ENCODE measurements around the gene LAPTM4A. TPM values are rescaled to one million over a fixed set of nuclear protein-coding genes. Genes with fewer than 3 reads are reported as not detected.

LAPTM4A gene
- polyA plus RNA-seq, 1 donor (not counting 4 experiments of a cell fraction or from before 2014, with no cell fraction given): 509 TPM

DNA sequence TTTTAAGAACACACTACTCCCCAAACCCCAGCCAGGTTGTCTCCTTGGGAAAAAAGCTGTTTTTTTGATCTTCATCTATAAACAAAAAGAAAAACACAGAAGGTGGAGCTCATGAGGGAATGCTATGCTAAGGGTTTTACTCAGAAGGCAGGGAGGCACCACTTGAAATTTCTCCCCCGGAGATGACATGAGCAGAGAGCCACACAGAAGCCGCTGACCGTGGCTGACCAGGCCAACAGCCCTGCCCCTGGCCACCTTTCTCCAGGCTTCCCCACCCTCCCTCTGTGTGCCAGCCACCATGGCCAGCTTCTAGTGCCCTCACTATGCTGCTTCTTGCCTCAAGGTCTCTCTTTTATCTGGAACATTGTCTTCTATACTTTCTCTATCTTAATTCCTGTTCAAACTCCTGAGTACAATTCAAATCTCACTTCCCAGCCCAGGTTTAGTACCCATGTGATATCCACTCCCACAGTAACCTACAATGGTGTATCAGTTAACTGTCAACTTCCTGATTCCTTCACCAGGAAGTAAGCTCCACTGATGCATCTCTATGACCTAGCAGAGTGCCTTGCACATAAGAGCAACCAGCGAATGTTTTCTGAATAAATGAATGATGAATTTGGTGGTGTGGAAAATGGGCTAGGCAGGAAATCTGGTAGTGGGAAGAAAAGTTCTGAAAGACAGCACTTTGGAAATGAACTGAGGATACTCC is 15.3 kb downstream of the LAPTM4A start:
- dilution Hi-C loops (cut with MboI; ENCODE audit: extremely low pct_ligation_motif_present, low sequenced_read_pairs): no loop called here
- Histone ChIP-seq H3K9ac (ENCODE audit: control insufficient read depth, extremely low read depth, insufficient read depth, low read length) (no peak overlapping the region), H3K36me3 (ENCODE audit: control insufficient read depth in 2 of 2, extremely low read depth in 1 of 2, insufficient read depth in 2 of 2, low read length in 2 of 2) (peaks cover 25 to 42% of the 10 kb centered on the region in 2 experiments), H3K79me2 (ENCODE audit: control insufficient read depth, insufficient read depth, low read length) (peaks cover 19% of the 10 kb centered on the region), H3K9me1 (ENCODE audit: control insufficient read depth, extremely low read depth, insufficient read depth, low read length) (no peaks in the 10 kb centered on the region), H3K9me3 (ENCODE audit: control insufficient read depth, low read depth, low read length) (no peaks in the 10 kb centered on the region), H3K27ac (ENCODE audit: control insufficient read depth, insufficient read depth, low read length) (no peak overlapping the region), H3K27me3 (ENCODE audit: control insufficient read depth, extremely low read depth, insufficient read depth, low read length) (no peaks in the 10 kb centered on the region), H3K4me2 (ENCODE audit: control insufficient read depth, extremely low read depth, insufficient read depth, low read depth, low read length) (no peak overlapping the region), H4K20me1 (ENCODE audit: control insufficient read depth, extremely low read depth, insufficient read depth, low read length) (no peaks in the 10 kb centered on the region), H2AFZ (ENCODE audit: control insufficient read depth, low read length) (no peak overlapping the region), H3K4me3 (ENCODE audit: control insufficient read depth in 2 of 3, extremely low read depth in 1 of 3, insufficient read depth in 2 of 3, low read depth in 1 of 3, low read length in 3 of 3) (no peak overlapping the region), H3K4me1 (ENCODE audit: control insufficient read depth, extremely low read depth, insufficient read depth, low read length) (peaks cover 10% of the 10 kb centered on the region)
- TF ChIP-seq EZH2 (IDR thresholded peaks at IDR 0.05; ENCODE audit: low read length): no peak
- TF ChIP-seq, protein P1, sequence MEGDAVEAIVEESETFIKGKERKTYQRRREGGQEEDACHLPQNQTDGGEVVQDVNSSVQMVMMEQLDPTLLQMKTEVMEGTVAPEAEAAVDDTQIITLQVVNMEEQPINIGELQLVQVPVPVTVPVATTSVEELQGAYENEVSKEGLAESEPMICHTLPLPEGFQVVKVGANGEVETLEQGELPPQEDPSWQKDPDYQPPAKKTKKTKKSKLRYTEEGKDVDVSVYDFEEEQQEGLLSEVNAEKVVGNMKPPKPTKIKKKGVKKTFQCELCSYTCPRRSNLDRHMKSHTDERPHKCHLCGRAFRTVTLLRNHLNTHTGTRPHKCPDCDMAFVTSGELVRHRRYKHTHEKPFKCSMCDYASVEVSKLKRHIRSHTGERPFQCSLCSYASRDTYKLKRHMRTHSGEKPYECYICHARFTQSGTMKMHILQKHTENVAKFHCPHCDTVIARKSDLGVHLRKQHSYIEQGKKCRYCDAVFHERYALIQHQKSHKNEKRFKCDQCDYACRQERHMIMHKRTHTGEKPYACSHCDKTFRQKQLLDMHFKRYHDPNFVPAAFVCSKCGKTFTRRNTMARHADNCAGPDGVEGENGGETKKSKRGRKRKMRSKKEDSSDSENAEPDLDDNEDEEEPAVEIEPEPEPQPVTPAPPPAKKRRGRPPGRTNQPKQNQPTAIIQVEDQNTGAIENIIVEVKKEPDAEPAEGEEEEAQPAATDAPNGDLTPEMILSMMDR (optimal IDR thresholded peaks at IDR 0.05 in 1 of 3, IDR thresholded peaks at IDR 0.05 in 1 of 3, conservative IDR thresholded peaks at IDR 0.05 in 1 of 3; ENCODE audit: extremely low read depth in 1 of 3, insufficient read depth in 2 of 3, low read length in 3 of 3): no peak
- DNase-seq (ENCODE audit: low read depth, low spot score) (no peak), FAIRE-seq (no peak)

DNA sequence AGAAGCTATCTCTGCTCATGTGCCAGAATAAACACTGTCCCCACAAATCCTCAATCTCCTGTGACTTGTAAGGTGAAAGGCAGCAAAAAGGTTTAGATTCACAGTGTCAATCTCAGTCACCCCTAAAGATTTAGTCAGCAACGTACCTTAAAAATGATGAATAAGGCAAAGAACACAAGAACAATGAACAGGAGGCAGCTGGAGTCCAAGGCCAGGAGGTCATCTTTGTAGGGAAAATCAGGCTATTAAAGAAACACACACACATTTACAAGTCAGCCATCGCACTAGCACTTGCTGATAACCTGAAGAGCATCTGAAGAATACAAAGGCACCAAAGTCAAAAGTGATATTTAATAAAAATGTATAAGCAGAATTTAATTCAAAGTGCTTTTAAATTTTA is 16.6 kb downstream of the LAPTM4A start:
- no peaks in the 10 kb centered on the region for H3K4me1 ChIP-seq (ENCODE audit: control insufficient read depth, extremely low read depth, insufficient read depth, low read length)
- no peak for FAIRE-seq
- dilution Hi-C loops (cut with MboI; ENCODE audit: extremely low pct_ligation_motif_present, low sequenced_read_pairs): no loop called here
- peaks cover 17 to 42% of the 10 kb centered on the region in 2 experiments for H3K36me3 ChIP-seq (ENCODE audit: control insufficient read depth in 2 of 2, extremely low read depth in 1 of 2, insufficient read depth in 2 of 2, low read length in 2 of 2)
- no peak for DNase-seq (ENCODE audit: low read depth, low spot score)
- H2AFZ ChIP-seq (ENCODE audit: control insufficient read depth, low read length): no peak overlapping the region
- H3K4me2 ChIP-seq (ENCODE audit: control insufficient read depth, extremely low read depth, insufficient read depth, low read depth, low read length): no peak overlapping the region
- no peaks in the 10 kb centered on the region for H4K20me1 ChIP-seq (ENCODE audit: control insufficient read depth, extremely low read depth, insufficient read depth, low read length)
- H3K9me1 ChIP-seq (ENCODE audit: control insufficient read depth, extremely low read depth, insufficient read depth, low read length): no peaks in the 10 kb centered on the region
- H3K27ac ChIP-seq (ENCODE audit: control insufficient read depth, insufficient read depth, low read length): no peak overlapping the region
- no peak overlapping the region for H3K9ac ChIP-seq (ENCODE audit: control insufficient read depth, extremely low read depth, insufficient read depth, low read length)
- no peaks in the 10 kb centered on the region for H3K9me3 ChIP-seq (ENCODE audit: control insufficient read depth, low read depth, low read length)
- H3K4me3 ChIP-seq (ENCODE audit: control insufficient read depth in 2 of 3, extremely low read depth in 1 of 3, insufficient read depth in 2 of 3, low read depth in 1 of 3, low read length in 3 of 3): no peak overlapping the region
- peaks cover 13% of the 10 kb centered on the region for H3K79me2 ChIP-seq (ENCODE audit: control insufficient read depth, insufficient read depth, low read length)
- TF ChIP-seq EZH2 (IDR thresholded peaks at IDR 0.05; ENCODE audit: low read length): no peak
- TF ChIP-seq, protein P1 (optimal IDR thresholded peaks at IDR 0.05 in 1 of 3, IDR thresholded peaks at IDR 0.05 in 1 of 3, conservative IDR thresholded peaks at IDR 0.05 in 1 of 3; ENCODE audit: extremely low read depth in 1 of 3, insufficient read depth in 2 of 3, low read length in 3 of 3): no peak
- no peaks in the 10 kb centered on the region for H3K27me3 ChIP-seq (ENCODE audit: control insufficient read depth, extremely low read depth, insufficient read depth, low read length)

Measured in keratinocyte (primary cell).